Caco-2 (cell line): ENCODE measurements around the gene TAF5. TPM values are rescaled to one million over a fixed set of nuclear protein-coding genes. Genes with fewer than 3 reads are reported as not detected.

Experiments
- BruUV-seq: library from RNA; stranded (reverse); fragments of 400-500 nt; replicated peaks from 2 replicates; lab custom pipeline; 2021; lab: Mats Ljungman, UMichigan
- CTCF ChIA-PET: fragments of 300-600 bp; sonication (Branson Sonifier 250); formaldehyde crosslinking; loops from one replicate; lab custom pipeline; 2022; ENCODE audit warnings: antibody characterized with exemption; lab: Charles Lee
- POLR2A ChIA-PET: fragments of 300-600 bp; sonication (Branson Sonifier 250); formaldehyde crosslinking; loops from one replicate; lab custom pipeline; 2022; ENCODE audit warnings: antibody characterized with exemption; lab: Charles Lee
- DNase-seq, 2 experiments: peaks; one replicate each; pipeline versions ENCODE4 v3.0.0 to v3.0.0-alpha.2; 2020 to 2022
- H3K27me3 ChIP-seq: replicated peaks from 2 replicates; pipeline ENCODE4 v1.6.0; 2011; ENCODE audit warnings: low read length; ENCODE audit not compliant: control insufficient read depth, insufficient read depth
- H3K36me3 ChIP-seq: 2 replicates; pipeline ENCODE4 v1.5.1; 2011; ENCODE audit warnings: low read length; ENCODE audit not compliant: control insufficient read depth, insufficient read depth
- H3K4me1 ChIP-seq: fragments of 250-450 bp; sonication (Bioruptor Pico); 2 replicates; pipeline ENCODE4 v1.5.1; 2020; ENCODE audit warnings: mild to moderate bottlenecking
- H3K4me3 ChIP-seq: 2 replicates; pipeline ENCODE4 v1.5.1; 2011; ENCODE audit warnings: low read depth, mild to moderate bottlenecking, control low read depth, low read length
- H3K9me3 ChIP-seq: fragments of 250-450 bp; sonication (Bioruptor Pico); 2 replicates; pipeline ENCODE4 v1.5.1; 2020; ENCODE audit warnings: mild to moderate bottlenecking, moderate library complexity
- H3K27ac Mint-ChIP-seq: one replicate; pipeline ENCODE4 v1.8.0; 2022; ENCODE audit warnings: mixed read lengths; ENCODE audit not compliant: unreplicated experiment
- H3K27me3 Mint-ChIP-seq: one replicate; pipeline ENCODE4 v1.8.0; 2022; ENCODE audit warnings: mixed read lengths; ENCODE audit not compliant: insufficient read depth, unreplicated experiment
- H3K36me3 Mint-ChIP-seq: one replicate; pipeline ENCODE4 v1.8.0; 2022; ENCODE audit warnings: mild to moderate bottlenecking, mixed read lengths; ENCODE audit not compliant: insufficient read depth, unreplicated experiment
- H3K4me1 Mint-ChIP-seq: one replicate; pipeline ENCODE4 v1.8.0; 2022; ENCODE audit warnings: low read depth, mixed read lengths; ENCODE audit not compliant: unreplicated experiment
- H3K4me3 Mint-ChIP-seq: one replicate; pipeline ENCODE4 v1.8.0; 2022; ENCODE audit warnings: mild to moderate bottlenecking, moderate library complexity, mixed read lengths; ENCODE audit not compliant: unreplicated experiment
- H3K9me3 Mint-ChIP-seq: one replicate; pipeline ENCODE4 v1.8.0; 2022; ENCODE audit warnings: mixed read lengths; ENCODE audit not compliant: unreplicated experiment
- CTCF ChIP-seq, 2 experiments: fragments of 200-600 bp in 1 of 2; IDR thresholded peaks; 1 replicate in 1 of 2; 2 replicates in 1 of 2; pipeline versions ENCODE4 v1.5.1 to v1.8.0; 2011 to 2022; ENCODE audit warnings: antibody characterized with exemption in 1 of 2, control low read depth in 1 of 2, inconsistent platforms in 1 of 2, low read depth in 1 of 2, low read length in 1 of 2, mild to moderate bottlenecking in 1 of 2, moderate library complexity in 1 of 2; ENCODE audit not compliant: insufficient read depth in 1 of 2, severe bottlenecking in 1 of 2, unreplicated experiment in 1 of 2
- intact Hi-C: fragments of 100-400 bp; cut with micrococcal nuclease; formaldehyde crosslinking; loops from one replicate; pipeline ENCODE4 v1.10.0; 2022; ENCODE audit not compliant: unreplicated experiment
- total RNA-seq: library from RNA; stranded (reverse); gene quantifications from 2 replicates; pipeline ENCODE4 v1.2.3, GENCODE V29; 2022

Gene TAF5
- total RNA-seq, 1 experiment from 2014 or later: 6.3 TPM

DNA sequence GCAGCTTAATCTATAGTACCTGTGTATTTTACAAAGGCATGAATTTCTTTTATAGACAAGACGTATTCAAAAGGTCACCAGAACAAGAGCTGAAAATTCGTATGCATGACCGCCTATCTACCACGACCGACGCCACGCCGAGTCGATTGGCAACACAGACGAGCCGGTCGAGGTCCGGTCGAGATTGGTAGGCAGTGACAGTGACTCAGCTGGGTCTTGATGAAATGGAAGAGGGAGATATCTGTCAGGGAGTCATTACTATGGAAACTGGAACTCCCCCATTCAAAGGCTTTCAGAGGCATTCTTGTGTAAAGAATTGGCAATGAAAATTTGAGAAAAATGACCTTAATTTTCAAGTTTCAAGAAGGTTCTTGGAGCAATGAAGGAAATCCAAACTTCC lies 26.4 kb downstream of the TAF5 start:
- BruUV-seq: no TSS peak
- Histone ChIP-seq H3K4me1 (peaks cover 7% of the 10 kb centered on the region; the same call in 1 of the 2 replicates), H3K4me3 (no peak overlapping the region), H3K9me3 (no peaks in the 10 kb centered on the region), H3K36me3 (peaks cover 2% of the 10 kb centered on the region), H3K27me3 (no peaks in the 10 kb centered on the region)
- no peak for TF ChIP-seq CTCF (IDR thresholded peaks at IDR 0.05; ENCODE audit: insufficient read depth in 1 of 2, low read depth in 1 of 2, low read length in 1 of 2, severe bottlenecking in 1 of 2, unreplicated experiment in 1 of 2)
- POLR2A ChIA-PET: no interaction called here
- CTCF ChIA-PET: no interaction called here
- H3K27me3 Mint-ChIP-seq: no peaks in the 10 kb centered on the region
- no peak overlapping the region for H3K4me3 Mint-ChIP-seq
- peaks cover 87% of the 10 kb centered on the region for H3K36me3 Mint-ChIP-seq
- H3K27ac Mint-ChIP-seq: no peak overlapping the region
- H3K9me3 Mint-ChIP-seq: no peaks in the 10 kb centered on the region
- intact Hi-C loops: no loop called here
- DNase-seq: no peak
- H3K4me1 Mint-ChIP-seq: peaks cover 23% of the 10 kb centered on the region

GRCh38 chr10:103395754-103396066 lies 27.9 kb downstream of the TAF5 start:
- no peaks in the 10 kb centered on the region for H3K27me3 ChIP-seq
- no peaks in the 10 kb centered on the region for H3K27me3 Mint-ChIP-seq
- H3K4me3 Mint-ChIP-seq: peak overlapping the region; percentile 92
- intact Hi-C loops: loop anchor here (1.0 kb wide), 1 partner anchor 27 kb away; no protein-coding TSS in a partner anchor
- no peaks in the 10 kb centered on the region for H3K9me3 ChIP-seq
- H3K36me3 ChIP-seq: peaks cover 3% of the 10 kb centered on the region; the same call in 1 of the 2 replicates
- H3K36me3 Mint-ChIP-seq: peaks cover 87% of the 10 kb centered on the region
- peak overlapping the region; percentile 91 for H3K4me3 ChIP-seq
- H3K4me1 ChIP-seq: peaks cover 7% of the 10 kb centered on the region; the same call in 1 of the 2 replicates
- POLR2A ChIA-PET: interaction anchor here (0.5 to 2.0 kb wide), 6 partner anchors 27 to 1339 kb away, joined by 3 to 14 read pairs (median 4); partner anchors contain the start of gene CALHM1
- DNase-seq: no peak
- peaks cover 23% of the 10 kb centered on the region for H3K4me1 Mint-ChIP-seq
- peak overlapping the region; percentile 96 for H3K27ac Mint-ChIP-seq
- TF ChIP-seq CTCF (IDR thresholded peaks at IDR 0.05; ENCODE audit: insufficient read depth in 1 of 2, low read depth in 1 of 2, low read length in 1 of 2, severe bottlenecking in 1 of 2, unreplicated experiment in 1 of 2): no peak
- H3K9me3 Mint-ChIP-seq: no peaks in the 10 kb centered on the region
- BruUV-seq: no TSS peak
- CTCF ChIA-PET: interaction anchor here (1.2 to 1.4 kb wide), 2 partner anchors 10 to 90 kb away, joined by 3 to 4 read pairs; no protein-coding TSS in a partner anchor

DNA sequence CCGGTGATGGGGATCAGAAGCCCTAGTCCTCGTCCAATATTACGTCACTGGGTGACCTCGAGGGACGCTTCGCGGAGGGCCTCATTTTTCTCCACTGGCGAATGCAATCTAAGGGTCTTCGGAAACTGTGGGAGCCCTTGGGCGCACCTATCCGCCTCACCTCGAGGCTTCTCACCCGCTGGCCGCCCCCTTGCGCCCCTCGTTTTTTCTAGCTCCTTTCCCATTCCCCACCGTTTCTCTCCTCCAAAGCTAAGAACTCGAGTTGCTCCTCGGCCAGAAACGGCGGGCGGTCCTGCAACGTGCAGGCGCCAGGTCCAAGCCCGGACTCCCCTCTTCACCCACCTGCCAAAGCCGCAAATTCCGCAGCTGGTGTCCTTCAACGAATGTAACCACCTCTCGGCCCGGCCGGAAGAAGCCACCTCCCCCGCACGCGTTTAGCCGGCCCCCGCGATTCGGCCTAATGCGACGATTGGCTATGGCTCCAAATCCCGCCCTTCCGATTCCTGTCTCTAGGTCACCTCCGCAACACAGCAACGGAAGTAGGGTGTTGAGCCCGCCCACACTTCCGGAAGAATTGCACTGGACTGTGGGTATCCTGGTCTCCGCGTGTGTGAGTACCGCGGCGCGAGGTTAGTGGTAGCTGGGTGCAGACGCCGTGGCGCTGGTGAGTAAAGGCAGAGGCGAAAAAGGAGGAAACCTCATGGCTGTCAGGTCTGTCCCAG lies 28.5 kb downstream of the TAF5 start, which contains the start of the genes ATP5MK and PDCD11:
ATP5MK (minus strand) TSS at position 409 of the 722 bp plus-strand sequence. CDS start 4,018 bp downstream, outside the sequence.
PDCD11 (plus strand) TSS at position 560 of the 722 bp plus-strand sequence. CDS start 1,801 bp downstream, outside the sequence.
- Histone ChIP-seq H3K4me3 (peak within 1 kb of the TSS; percentile 91), H3K27me3 (no peaks in the 10 kb centered on the region), H3K36me3 (peaks cover 3% of the 10 kb centered on the region; the same call in 1 of the 2 replicates), H3K4me1 (peaks cover 7% of the 10 kb centered on the region; the same call in 1 of the 2 replicates), H3K9me3 (no peaks in the 10 kb centered on the region)
- no peaks in the 10 kb centered on the region for H3K27me3 Mint-ChIP-seq
- ChIA-PET CTCF (interaction anchor here (1.0 to 1.4 kb wide), 3 partner anchors 9 to 89 kb away, joined by 3 to 4 read pairs (median 3); no protein-coding TSS in a partner anchor), POLR2A (interaction anchor here (0.5 to 2.0 kb wide), 6 partner anchors 27 to 1340 kb away, joined by 3 to 14 read pairs (median 5); partner anchors contain the start of gene CALHM1)
- H3K27ac Mint-ChIP-seq: peak within 1 kb of the TSS; percentile 96
- H3K4me3 Mint-ChIP-seq: peak within 1 kb of the TSS; percentile 92
- no peaks in the 10 kb centered on the region for H3K9me3 Mint-ChIP-seq
- TF ChIP-seq CTCF (IDR thresholded peaks at IDR 0.05; ENCODE audit: insufficient read depth in 1 of 2, low read depth in 1 of 2, low read length in 1 of 2, severe bottlenecking in 1 of 2, unreplicated experiment in 1 of 2): peak in 1 of 2 experiments; percentile 32
- peak; percentile 97 to 98 for DNase-seq
- intact Hi-C loops: loop anchor here (1.0 kb wide), 1 partner anchor 28 kb away; no protein-coding TSS in a partner anchor
- H3K4me1 Mint-ChIP-seq: peaks cover 23% of the 10 kb centered on the region
- peaks cover 87% of the 10 kb centered on the region for H3K36me3 Mint-ChIP-seq
- BruUV-seq: TSS peak; percentile 79
